ENCODE data around the gene LONP2. TPM values are rescaled to one million over a fixed set of nuclear protein-coding genes. Genes with fewer than 3 reads are reported as not detected.

The LONP2 gene
- polyA plus RNA-seq, 3 donors, result 21.5 to 35.6 (median 26.0) TPM

GRCh38 chr16:48276102-48276501 lies 32.0 kb downstream of the LONP2 start:
- Mint-ChIP-seq H3K27me3 (ENCODE audit: low read depth in 3 of 3) (no peaks in the 10 kb centered on the region), H3K27ac (no peak overlapping the region), H3K4me1 (peaks cover 7% of the 10 kb centered on the region), H3K36me3 (peaks cover 66 to 73% of the 10 kb centered on the region in 2 donors), H3K4me3 (no peak overlapping the region), H3K9me3 (no peaks in the 10 kb centered on the region)
- Histone ChIP-seq H3K4me3 (replicated peaks in 1 of 3; ENCODE audit: low read depth in 2 of 3, low read length in 3 of 3) (no peak overlapping the region), H3K36me3 (replicated peaks in 1 of 2; ENCODE audit: control insufficient read depth in 1 of 2, insufficient read depth in 2 of 2, low read length in 2 of 2) (peaks cover 40 to 88% of the 10 kb centered on the region in 2 donors), H3K27me3 (ENCODE audit: control insufficient read depth in 2 of 2, insufficient read depth in 2 of 2, low read length in 2 of 2) (no peaks in the 10 kb centered on the region), H3K9ac (ENCODE audit: insufficient read depth, low read length, poor library complexity, severe bottlenecking) (no peak overlapping the region), H2AFZ (ENCODE audit: insufficient read depth, low read depth, low read length, poor library complexity, severe bottlenecking) (no peak overlapping the region), H3K27ac (ENCODE audit: low read depth in 1 of 2, low read length in 2 of 2) (no peak overlapping the region), H3K4me2 (replicated peaks; ENCODE audit: extremely low read depth, low read length, poor library complexity, severe bottlenecking) (no peak overlapping the region), H3K79me2 (ENCODE audit: insufficient read depth, low read length) (peaks cover 3% of the 10 kb centered on the region), H3K4me1 (ENCODE audit: control insufficient read depth in 1 of 2, insufficient read depth in 2 of 2, low read length in 2 of 2) (peaks cover 0 to 2% of the 10 kb centered on the region in 2 donors), H3K9me3 (replicated peaks in 1 of 2; ENCODE audit: control insufficient read depth in 1 of 2, insufficient read depth in 1 of 2, low read length in 2 of 2) (no peaks in the 10 kb centered on the region), H4K20me1 (ENCODE audit: insufficient read depth, low read length) (no peaks in the 10 kb centered on the region)
- no peak for DNase-seq
- intact Hi-C loops (cut with micrococcal nuclease), result no loop called here
- no peak for TF ChIP-seq CTCF (IDR thresholded peaks at IDR 0.05)
- 100% methylated on average over 2 of the region's 4 CpGs for WGBS (ENCODE audit: insufficient coverage)

- no peak overlapping the region for H2AFZ ChIP-seq (ENCODE audit: insufficient read depth, low read depth, low read length, poor library complexity, severe bottlenecking)
- Mint-ChIP-seq H3K4me3 (no peak overlapping the region), H3K27me3 (ENCODE audit: low read depth in 3 of 3) (no peaks in the 10 kb centered on the region), H3K27ac (peak overlapping the region in 2 of 7 donors; percentile 43 to 64), H3K4me1 (peaks cover 9% of the 10 kb centered on the region), H3K36me3 (peaks cover 62 to 64% of the 10 kb centered on the region in 2 donors), H3K9me3 (no peaks in the 10 kb centered on the region)
- TF ChIP-seq CTCF (IDR thresholded peaks at IDR 0.05), result no peak
- H3K27me3 ChIP-seq (ENCODE audit: control insufficient read depth in 2 of 2, insufficient read depth in 2 of 2, low read length in 2 of 2), result no peaks in the 10 kb centered on the region
- no peak for DNase-seq
- H3K79me2 ChIP-seq (ENCODE audit: insufficient read depth, low read length), result peaks cover 2% of the 10 kb centered on the region
- H3K9ac ChIP-seq (ENCODE audit: insufficient read depth, low read length, poor library complexity, severe bottlenecking), result no peak overlapping the region
- peaks cover 0 to 2% of the 10 kb centered on the region in 2 donors for H3K4me1 ChIP-seq (ENCODE audit: control insufficient read depth in 1 of 2, insufficient read depth in 2 of 2, low read length in 2 of 2)
- intact Hi-C loops (cut with micrococcal nuclease), result no loop called here
- no peak overlapping the region for H3K4me3 ChIP-seq (replicated peaks in 1 of 3; ENCODE audit: low read depth in 2 of 3, low read length in 3 of 3)
- H3K27ac ChIP-seq (ENCODE audit: low read depth in 1 of 2, low read length in 2 of 2), result no peak overlapping the region
- H3K9me3 ChIP-seq (replicated peaks in 1 of 2; ENCODE audit: control insufficient read depth in 1 of 2, insufficient read depth in 1 of 2, low read length in 2 of 2), result no peaks in the 10 kb centered on the region
- no peaks in the 10 kb centered on the region for H4K20me1 ChIP-seq (ENCODE audit: insufficient read depth, low read length)
- 94% methylated on average over 2 of the region's 5 CpGs for WGBS (ENCODE audit: insufficient coverage)
- no peak overlapping the region for H3K4me2 ChIP-seq (replicated peaks; ENCODE audit: extremely low read depth, low read length, poor library complexity, severe bottlenecking)
- peaks cover 30 to 86% of the 10 kb centered on the region in 2 donors for H3K36me3 ChIP-seq (replicated peaks in 1 of 2; ENCODE audit: control insufficient read depth in 1 of 2, insufficient read depth in 2 of 2, low read length in 2 of 2)
These were observed 33.1 kb downstream of the LONP2 start for GRCh38 chr16:48277158-48277557.
